Uterus (tissue), 4 donors: ENCODE results near the gene NLGN1. TPM values are rescaled to one million over a fixed set of nuclear protein-coding genes. Genes with fewer than 3 reads are reported as not detected.

Experiments used
- DNase-seq, 2 donors: peaks; one replicate each; pipeline ENCODE4 v3.0.0-alpha.2; 2019 to 2020
- H3K27ac ChIP-seq, 2 donors: fragments of 200-600 bp; sonication (generic); 1 replicate in 1 of 2; 2 replicates in 1 of 2; pipeline ENCODE4 v1.5.1; 2016 to 2018
- H3K27me3 ChIP-seq, 2 donors: fragments of 200-600 bp; sonication (generic); one replicate each; pipeline ENCODE4 v1.5.1; 2018 to 2019; ENCODE audit warnings: control low read depth in 1 of 2
- H3K36me3 ChIP-seq, 2 donors: fragments of 200-600 bp; sonication (generic); one replicate each; pipeline ENCODE4 v1.5.1; 2019; ENCODE audit warnings: control low read depth in 1 of 2
- H3K4me1 ChIP-seq, 2 donors: fragments of 200-600 bp; sonication (generic); one replicate each; pipeline ENCODE4 v1.5.1; 2018 to 2019; ENCODE audit warnings: control low read depth in 1 of 2
- H3K4me3 ChIP-seq, 2 donors: fragments of 200-600 bp; sonication (generic); 1 replicate in 1 of 2; 2 replicates in 1 of 2; pipeline ENCODE4 v1.5.1; 2018 to 2019; ENCODE audit warnings: mild to moderate bottlenecking in 1 of 2
- H3K9me3 ChIP-seq, 2 donors: fragments of 200-600 bp; sonication (generic); one replicate each; pipeline ENCODE4 v1.5.1; 2019; ENCODE audit warnings: control low read depth in 1 of 2
- POLR2A ChIP-seq, 2 donors: fragments of 450-650 bp; IDR thresholded peaks; one replicate each; pipeline ENCODE4 v1.6.1; 2016; ENCODE audit warnings: antibody characterized with exemption in 2 of 2, mild to moderate bottlenecking in 1 of 2, moderate library complexity in 1 of 2
- intact Hi-C: fragments of 100-400 bp; cut with DNase I; formaldehyde crosslinking; loops from one replicate; pipeline ENCODE4 v1.15.1; 2023; ENCODE audit warnings: low total_unique reads
- total RNA-seq, 4 donors: library from RNA; depleted of rRNA in 3 of 4; stranded (reverse); fragments of >200 nt in 3 of 4; gene quantifications; one replicate each; pipeline versions ENCODE4 v1.1.0 to v1.2.4, GENCODE V29; 2014 to 2023
- TF ChIP-seq, protein P1 (sequence below), 4 experiments: fragments of 200-600 bp in 2 of 4; fragments of 450-650 bp in 2 of 4; sonication (generic) in 2 of 4; IDR thresholded peaks; one replicate each; pipeline ENCODE4 v1.5.1; 2016 to 2019; ENCODE audit warnings: antibody characterized with exemption in 4 of 4, mild to moderate bottlenecking in 2 of 4, moderate library complexity in 1 of 4
- donor health status: DM: yes; HTN: yes; CAD: no.

The NLGN1 gene
- total RNA-seq, 4 donors from 2014 or later = 3.6 to 44.8 (median 9.8) TPM

DNA sequence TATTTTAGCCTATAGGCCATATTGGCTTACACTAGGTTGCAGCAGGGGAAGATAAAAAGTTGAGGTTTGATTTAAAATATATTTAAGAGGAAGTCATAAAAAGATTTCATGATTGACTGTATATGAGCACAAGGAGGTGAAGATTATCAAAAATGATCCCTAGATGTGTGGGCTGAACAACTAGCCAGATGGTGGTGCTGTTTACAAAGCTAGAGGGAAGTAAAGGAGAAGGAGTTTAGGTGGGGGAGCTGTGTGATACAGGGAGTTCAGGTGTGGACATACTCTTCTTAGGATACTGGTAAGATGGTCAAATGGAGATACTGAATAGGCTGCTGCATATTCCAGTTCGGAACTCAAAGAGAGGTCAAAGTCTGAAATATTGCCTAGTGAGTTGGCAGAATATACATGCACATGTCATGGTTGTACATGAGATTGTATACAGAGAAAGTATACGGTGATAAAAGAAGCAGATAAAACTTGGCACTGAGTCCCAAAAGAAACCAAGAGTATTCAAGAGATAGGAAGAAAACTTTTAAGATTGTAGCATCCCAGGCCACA lies 727.8 kb downstream of the NLGN1 start:
- Histone ChIP-seq H3K36me3 (no peaks in the 10 kb centered on the region), H3K27me3 (no peaks in the 10 kb centered on the region), H3K4me3 (no peak overlapping the region), H3K9me3 (no peaks in the 10 kb centered on the region), H3K27ac (no peak overlapping the region), H3K4me1 (no peaks in the 10 kb centered on the region)
- intact Hi-C loops = no loop called here
- no peak for DNase-seq
- TF ChIP-seq, protein P1, sequence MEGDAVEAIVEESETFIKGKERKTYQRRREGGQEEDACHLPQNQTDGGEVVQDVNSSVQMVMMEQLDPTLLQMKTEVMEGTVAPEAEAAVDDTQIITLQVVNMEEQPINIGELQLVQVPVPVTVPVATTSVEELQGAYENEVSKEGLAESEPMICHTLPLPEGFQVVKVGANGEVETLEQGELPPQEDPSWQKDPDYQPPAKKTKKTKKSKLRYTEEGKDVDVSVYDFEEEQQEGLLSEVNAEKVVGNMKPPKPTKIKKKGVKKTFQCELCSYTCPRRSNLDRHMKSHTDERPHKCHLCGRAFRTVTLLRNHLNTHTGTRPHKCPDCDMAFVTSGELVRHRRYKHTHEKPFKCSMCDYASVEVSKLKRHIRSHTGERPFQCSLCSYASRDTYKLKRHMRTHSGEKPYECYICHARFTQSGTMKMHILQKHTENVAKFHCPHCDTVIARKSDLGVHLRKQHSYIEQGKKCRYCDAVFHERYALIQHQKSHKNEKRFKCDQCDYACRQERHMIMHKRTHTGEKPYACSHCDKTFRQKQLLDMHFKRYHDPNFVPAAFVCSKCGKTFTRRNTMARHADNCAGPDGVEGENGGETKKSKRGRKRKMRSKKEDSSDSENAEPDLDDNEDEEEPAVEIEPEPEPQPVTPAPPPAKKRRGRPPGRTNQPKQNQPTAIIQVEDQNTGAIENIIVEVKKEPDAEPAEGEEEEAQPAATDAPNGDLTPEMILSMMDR (IDR thresholded peaks at IDR 0.05) = no peak
- TF ChIP-seq POLR2A (IDR thresholded peaks at IDR 0.05) = no peak

DNA sequence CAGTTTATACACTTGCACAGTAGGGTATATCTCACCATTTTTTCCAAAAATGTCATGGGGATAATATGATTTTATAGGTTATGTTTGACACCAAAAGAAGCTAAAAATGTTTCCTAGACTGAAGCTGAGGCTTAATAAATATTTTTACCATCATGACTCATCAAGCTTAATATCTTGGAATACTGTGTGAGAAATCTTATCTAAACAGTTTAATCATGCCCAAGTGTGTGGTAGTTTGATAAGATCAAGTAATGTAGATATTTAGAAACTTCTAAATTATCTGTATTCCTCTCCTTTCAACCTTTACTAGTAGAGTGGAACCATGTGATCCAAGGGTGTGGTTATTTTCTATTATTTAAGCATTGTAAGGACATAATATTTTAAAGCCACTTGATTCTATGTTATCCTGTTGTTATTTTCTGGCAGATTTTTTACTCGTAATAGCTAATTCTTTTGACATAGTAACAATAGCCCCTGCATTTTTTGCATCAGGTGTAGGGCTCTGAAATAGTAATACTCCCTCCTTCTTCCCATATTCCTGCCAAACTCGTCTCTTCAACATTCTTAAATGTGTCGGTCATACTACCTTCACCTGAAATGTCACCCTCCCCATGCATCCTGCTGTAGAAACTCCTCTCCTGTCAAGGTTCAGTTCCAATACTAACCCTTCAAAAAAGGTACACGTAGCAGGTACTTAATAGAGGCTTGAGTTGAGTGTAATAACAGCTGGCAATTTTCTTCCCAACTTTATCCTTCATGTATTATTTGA lies 729.6 kb downstream of the NLGN1 start:
- TF ChIP-seq POLR2A (IDR thresholded peaks at IDR 0.05) = no peak
- TF ChIP-seq, protein P1 (IDR thresholded peaks at IDR 0.05) = no peak
- no peak for DNase-seq
- intact Hi-C loops = no loop called here
- Histone ChIP-seq H3K4me1 (no peaks in the 10 kb centered on the region), H3K36me3 (no peaks in the 10 kb centered on the region), H3K27ac (no peak overlapping the region), H3K9me3 (no peaks in the 10 kb centered on the region), H3K27me3 (no peaks in the 10 kb centered on the region), H3K4me3 (no peak overlapping the region)

DNA sequence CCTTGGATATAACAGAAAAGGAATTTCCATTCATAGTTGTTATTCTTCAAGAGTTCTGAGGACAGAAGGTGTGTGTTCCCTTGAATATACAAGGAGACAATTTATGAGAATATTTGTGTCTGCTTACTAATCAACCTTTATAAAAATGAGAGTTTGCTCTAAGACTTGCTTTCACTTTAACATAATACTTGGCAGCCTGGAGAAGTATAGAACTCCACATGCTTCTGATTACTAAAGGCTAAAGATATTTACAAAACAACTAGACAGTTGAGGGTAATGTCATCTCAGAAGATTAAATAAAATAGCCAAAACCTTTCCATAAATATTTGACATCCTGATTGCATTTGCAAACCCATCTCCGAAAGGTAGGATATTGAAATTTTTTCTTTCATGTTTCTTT lies 734.5 kb downstream of the NLGN1 start:
- no peak for DNase-seq
- H3K9me3 ChIP-seq = no peaks in the 10 kb centered on the region
- H3K36me3 ChIP-seq = no peaks in the 10 kb centered on the region
- no peak overlapping the region for H3K4me3 ChIP-seq
- no peaks in the 10 kb centered on the region for H3K4me1 ChIP-seq
- intact Hi-C loops = no loop called here
- no peaks in the 10 kb centered on the region for H3K27me3 ChIP-seq
- TF ChIP-seq, protein P1 (IDR thresholded peaks at IDR 0.05) = no peak
- TF ChIP-seq POLR2A (IDR thresholded peaks at IDR 0.05) = no peak
- no peak overlapping the region for H3K27ac ChIP-seq

DNA sequence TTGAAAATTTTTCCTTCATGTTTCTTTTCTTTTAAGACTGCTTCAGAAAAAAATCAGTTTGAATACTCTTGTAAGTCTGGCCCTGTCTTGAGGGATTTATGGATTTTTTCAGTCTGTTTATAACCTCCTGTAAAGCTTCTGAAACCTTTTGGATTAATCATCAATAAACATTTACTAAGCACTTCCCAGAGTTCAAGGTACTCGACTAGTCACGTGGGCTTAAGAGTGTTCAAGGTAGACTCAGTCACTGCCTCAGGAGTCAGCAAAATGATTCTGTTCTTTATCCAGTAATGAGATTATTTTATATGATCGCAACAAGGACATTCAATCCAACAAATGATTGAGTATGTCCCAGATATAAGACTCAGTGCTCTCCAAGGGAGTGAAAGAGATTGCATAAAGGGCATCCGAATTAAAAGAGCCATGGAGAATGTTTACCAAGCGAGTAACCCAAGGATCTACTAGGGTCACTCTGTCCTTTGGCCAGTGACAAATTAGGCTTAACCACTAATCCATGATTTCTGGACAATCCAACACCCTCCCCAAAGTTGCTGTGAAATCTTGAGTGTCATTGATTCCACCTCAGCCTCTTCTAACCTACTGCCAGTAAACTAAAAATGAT lies 735.0 kb downstream of the NLGN1 start:
- no peaks in the 10 kb centered on the region for H3K27me3 ChIP-seq
- H3K4me3 ChIP-seq = no peak overlapping the region
- H3K4me1 ChIP-seq = no peaks in the 10 kb centered on the region
- no peaks in the 10 kb centered on the region for H3K9me3 ChIP-seq
- no peak for TF ChIP-seq POLR2A (IDR thresholded peaks at IDR 0.05)
- TF ChIP-seq, protein P1 (IDR thresholded peaks at IDR 0.05) = no peak
- H3K36me3 ChIP-seq = no peaks in the 10 kb centered on the region
- intact Hi-C loops = no loop called here
- no peak overlapping the region for H3K27ac ChIP-seq
- DNase-seq = no peak

DNA sequence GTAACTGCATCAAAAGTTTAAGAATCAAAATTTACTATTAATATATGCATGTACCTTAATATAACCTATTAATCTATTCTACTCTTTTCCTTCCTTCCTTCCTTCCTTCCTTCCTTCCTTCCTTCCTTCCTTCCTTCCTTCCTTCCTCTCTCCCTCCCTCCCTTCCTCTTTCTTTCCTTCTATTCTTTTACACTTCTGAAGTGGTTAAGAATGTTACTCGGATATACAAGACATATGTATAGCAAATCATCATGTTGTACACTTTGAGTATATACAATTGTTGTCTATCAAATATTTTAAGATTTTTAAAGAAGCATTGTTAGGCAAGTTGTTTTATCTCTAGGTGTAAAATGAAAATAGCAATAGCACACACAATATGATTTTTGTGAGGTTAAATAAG lies 748.5 kb downstream of the NLGN1 start:
- intact Hi-C loops = no loop called here
- H3K4me1 ChIP-seq = no peaks in the 10 kb centered on the region
- TF ChIP-seq, protein P1 (IDR thresholded peaks at IDR 0.05) = no peak
- TF ChIP-seq POLR2A (IDR thresholded peaks at IDR 0.05) = no peak
- H3K36me3 ChIP-seq = no peaks in the 10 kb centered on the region
- H3K9me3 ChIP-seq = no peaks in the 10 kb centered on the region
- H3K27me3 ChIP-seq = no peaks in the 10 kb centered on the region
- H3K4me3 ChIP-seq = no peak overlapping the region
- H3K27ac ChIP-seq = no peak overlapping the region
- DNase-seq = no peak
